BJ (cell line): ENCODE measurements around the gene FBF1. TPM values are rescaled to one million over a fixed set of nuclear protein-coding genes. Genes with fewer than 3 reads are reported as not detected.
"Not testable (repeated sequence)": the region's sequence is repeated elsewhere in the genome, so short reads cannot be mapped to it uniquely, and the experiment has no call there.

Experiments used
- CTCF ChIA-PET: fragments of 350-600 bp; formaldehyde crosslinking; extraction: SDS; loops from one replicate; lab custom pipeline; 2021; ENCODE audit warnings: antibody characterized with exemption, inconsistent platforms; lab: Yijun Ruan, JAX
- POLR2A ChIA-PET: fragments of 300-600 bp; sonication (Branson Sonifier 250); formaldehyde crosslinking; extraction: SDS; loops from one replicate; lab custom pipeline; 2021; ENCODE audit warnings: antibody characterized with exemption; lab: Charles Lee
- DNase-seq: peaks from one replicate; pipeline ENCODE4 v3.0.0-alpha.2; 2011; ENCODE audit warnings: low read depth
- H3K27me3 ChIP-seq: 2 replicates; pipeline ENCODE4 v1.6.0; 2011; ENCODE audit warnings: low read length; ENCODE audit not compliant: control insufficient read depth, insufficient read depth
- H3K36me3 ChIP-seq: 2 replicates; pipeline ENCODE4 v1.5.1; 2011; ENCODE audit warnings: low read length; ENCODE audit not compliant: control insufficient read depth, insufficient read depth
- H3K4me3 ChIP-seq: 2 replicates; pipeline ENCODE4 v1.5.1; 2011; ENCODE audit warnings: low read depth, mild to moderate bottlenecking, control low read depth, low read length
- CTCF ChIP-seq: IDR thresholded peaks from 2 replicates; pipeline ENCODE4 v1.5.1; 2011; ENCODE audit warnings: low read depth, mild to moderate bottlenecking, control low read depth, inconsistent platforms, low read length, moderate library complexity; ENCODE audit not compliant: insufficient read depth
- polyA plus RNA-seq: library from polyadenylated mRNA; depleted of rRNA; stranded (reverse); fragments of >200 nt; gene quantifications from 2 replicates; pipeline ENCODE4 v1.2.3, GENCODE V29; 2011

Gene FBF1
- polyA plus RNA-seq, 1 experiment, result 4.8 TPM

- TF ChIP-seq CTCF, result no peak
- Histone ChIP-seq H3K27me3 (no peaks in the 10 kb centered on the region), H3K36me3 (peaks cover 10% of the 10 kb centered on the region), H3K4me3 (no peak overlapping the region)
- DNase-seq, result no peak
- CTCF ChIA-PET, result interaction anchor here (2.4 kb wide), 1 partner anchor 11 kb away, joined by 17 read pairs; the partner anchor contains the start of gene TRIM47
- POLR2A ChIA-PET, result no interaction called here
Measured at GRCh38 chr17:75888484-75888883, 52.4 kb downstream of the FBF1 start.

- DNase-seq, H3K27me3 ChIP-seq, POLR2A ChIA-PET, H3K4me3 ChIP-seq, H3K36me3 ChIP-seq: not testable (repeated sequence)
- CTCF ChIA-PET, result interaction anchor here (1.3 to 2.7 kb wide), 3 partner anchors 10 to 30 kb away, joined by 3 to 9 read pairs (median 5); partner anchors contain the start of gene TRIM65
Measured at GRCh38 chr17:75885860-75886259, 55.0 kb downstream of the FBF1 start.

GRCh38 chr17:75885431-75885830, 55.4 kb downstream of the FBF1 start:
- Histone ChIP-seq H3K27me3 (peaks cover 2% of the 10 kb centered on the region; the same call in 1 of the 2 replicates), H3K36me3 (peaks cover under 1% of the 10 kb centered on the region; the same call in 1 of the 2 replicates), H3K4me3 (no peak overlapping the region)
- DNase-seq, result no peak
- ChIA-PET CTCF (interaction anchor here (1.4 to 2.7 kb wide), 2 partner anchors 11 to 24 kb away, joined by 5 to 9 read pairs; partner anchors contain the start of gene TRIM65), POLR2A (no interaction called here)
- no peak for TF ChIP-seq CTCF

- H3K27me3 ChIP-seq, result peaks cover 2% of the 10 kb centered on the region; the same call in 1 of the 2 replicates
- no peak for TF ChIP-seq CTCF
- DNase-seq, result no peak
- no peaks in the 10 kb centered on the region for H3K36me3 ChIP-seq
- H3K4me3 ChIP-seq, result no peak overlapping the region
- CTCF ChIA-PET, result interaction anchor here (0.9 to 1.0 kb wide), 2 partner anchors 26 to 248 kb away, joined by 3 to 4 read pairs; partner anchors contain the start of genes SMIM5 and WBP2
- POLR2A ChIA-PET, result no interaction called here
Measured at GRCh38 chr17:75881678-75882454, 59.0 kb downstream of the FBF1 start.

- no peak for TF ChIP-seq CTCF
- ChIA-PET POLR2A (no interaction called here), CTCF (interaction anchor here (0.7 to 6.6 kb wide), 3 partner anchors 16 to 31 kb away, joined by 4 to 58 read pairs (median 4); partner anchors contain the start of genes TRIM65 and WBP2)
- no peaks in the 10 kb centered on the region for H3K36me3 ChIP-seq
- H3K27me3 ChIP-seq, result peaks cover 2% of the 10 kb centered on the region; the same call in 1 of the 2 replicates
- no peak for DNase-seq
- no peak overlapping the region for H3K4me3 ChIP-seq
Measured at GRCh38 chr17:75880266-75880665, 60.6 kb downstream of the FBF1 start.
